ENCODE measurements around the gene EDNRA.
A peak's percentile ranks its signal among the peaks of the same experiment; 100 is the strongest.
"Not testable (repeated sequence)": the region's sequence is repeated elsewhere in the genome, so short reads cannot be mapped to it uniquely, and the experiment has no call there.

Gene EDNRA

DNA sequence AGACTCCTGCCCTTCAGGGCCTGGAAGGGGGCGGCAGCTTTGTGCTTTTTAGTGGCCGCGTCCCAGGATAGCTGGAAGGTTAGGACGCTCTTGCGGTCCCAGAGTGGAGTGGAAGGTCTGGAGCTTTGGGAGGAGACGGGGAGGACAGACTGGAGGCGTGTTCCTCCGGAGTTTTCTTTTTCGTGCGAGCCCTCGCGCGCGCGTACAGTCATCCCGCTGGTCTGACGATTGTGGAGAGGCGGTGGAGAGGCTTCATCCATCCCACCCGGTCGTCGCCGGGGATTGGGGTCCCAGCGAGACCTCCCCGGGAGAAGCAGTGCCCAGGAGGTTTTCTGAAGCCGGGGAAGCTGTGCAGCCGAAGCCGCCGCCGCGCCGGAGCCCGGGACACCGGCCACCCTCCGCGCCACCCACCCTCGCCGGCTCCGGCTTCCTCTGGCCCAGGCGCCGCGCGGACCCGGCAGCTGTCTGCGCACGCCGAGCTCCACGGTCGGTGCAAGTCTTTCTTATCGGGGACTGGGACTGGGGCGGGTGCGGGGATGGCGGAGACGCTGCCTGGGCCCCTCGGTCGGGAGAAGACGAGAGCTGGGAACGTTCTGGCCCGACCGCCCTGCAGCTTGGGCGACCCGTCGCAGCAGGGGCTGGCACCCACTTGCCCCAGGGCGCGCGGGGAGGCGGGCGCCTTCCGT, at the start of gene EDNRA:
Gene EDNRA, plus strand, starts transcription at position 207 of the 686 bp plus-strand sequence. CDS start 4,585 bp downstream, outside the sequence.
- peak; percentile 68 for DNase-seq (ENCODE audit: low spot score)

DNA sequence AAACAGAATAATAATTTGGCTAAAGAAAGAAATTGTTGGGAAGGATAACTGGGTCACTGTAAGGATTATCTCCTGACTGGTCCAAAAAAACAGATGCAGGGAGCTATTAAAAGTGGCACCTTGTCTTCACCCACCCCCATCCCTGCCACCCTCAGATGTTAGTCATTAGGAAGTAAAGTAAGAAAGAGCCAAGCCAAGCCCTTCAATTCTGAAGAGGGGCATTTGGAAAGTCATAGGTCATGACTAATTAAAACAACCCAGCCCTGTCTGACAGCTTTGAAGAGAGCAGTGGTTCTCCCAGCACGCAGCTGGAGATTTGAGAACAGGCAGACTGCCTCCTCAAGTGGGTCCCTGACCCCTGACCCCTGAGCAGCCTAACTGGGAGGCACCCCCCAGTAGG, 46.5 kb upstream of the EDNRA start:
- DNase-seq (ENCODE audit: low spot score): not testable (repeated sequence)

DNA sequence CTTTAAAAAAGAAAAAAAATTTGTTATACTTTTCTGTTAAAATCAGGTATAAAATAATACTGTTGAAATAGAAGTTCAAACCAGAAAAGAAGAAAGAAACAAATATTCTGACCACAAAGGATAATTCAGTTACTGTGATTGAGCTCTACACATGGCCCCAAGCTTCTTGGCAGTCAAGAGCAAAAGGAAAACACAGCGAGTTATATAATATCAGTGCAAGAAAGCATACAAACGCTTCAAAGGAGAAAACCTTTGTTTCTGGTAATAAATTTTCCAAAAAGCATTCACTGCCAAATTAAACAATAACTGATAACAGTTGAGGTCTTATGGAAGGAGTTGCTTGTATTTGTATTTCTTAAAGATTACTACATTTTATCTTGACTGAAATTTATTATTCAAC, 40.5 kb upstream of the EDNRA start:
- no peak for DNase-seq (ENCODE audit: low spot score)

- no peak for DNase-seq (ENCODE audit: low spot score)
These were observed 33.1 kb upstream of the EDNRA start for GRCh38 chr4:147447786-147448185.

DNA sequence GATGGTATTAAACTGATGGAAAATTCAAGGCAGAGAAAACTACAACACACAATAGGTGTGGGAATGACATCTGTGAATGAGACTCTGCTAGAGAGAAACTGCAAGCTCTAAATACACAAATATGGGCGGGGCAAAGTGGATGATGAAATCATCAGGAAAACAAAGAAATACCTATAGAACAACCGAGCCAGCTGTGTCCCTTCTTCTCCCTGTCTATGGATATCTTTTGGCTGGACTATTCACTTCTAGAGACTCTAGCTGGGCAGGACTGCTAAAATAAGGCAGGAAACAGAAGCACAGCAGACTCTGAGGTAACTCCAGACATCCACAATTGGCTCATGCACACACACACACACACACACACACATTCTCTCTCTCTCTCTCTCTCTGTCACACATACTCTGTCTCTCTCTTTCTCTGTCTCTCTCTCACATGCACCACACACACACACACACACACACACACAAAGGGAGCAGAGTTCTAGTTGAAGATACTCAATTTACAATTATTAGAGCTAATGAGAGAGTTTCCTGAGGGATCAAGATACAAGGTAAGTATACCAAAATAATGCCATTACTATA, 27.2 kb upstream of the EDNRA start:
- no peak for DNase-seq (ENCODE audit: low spot score)

DNA sequence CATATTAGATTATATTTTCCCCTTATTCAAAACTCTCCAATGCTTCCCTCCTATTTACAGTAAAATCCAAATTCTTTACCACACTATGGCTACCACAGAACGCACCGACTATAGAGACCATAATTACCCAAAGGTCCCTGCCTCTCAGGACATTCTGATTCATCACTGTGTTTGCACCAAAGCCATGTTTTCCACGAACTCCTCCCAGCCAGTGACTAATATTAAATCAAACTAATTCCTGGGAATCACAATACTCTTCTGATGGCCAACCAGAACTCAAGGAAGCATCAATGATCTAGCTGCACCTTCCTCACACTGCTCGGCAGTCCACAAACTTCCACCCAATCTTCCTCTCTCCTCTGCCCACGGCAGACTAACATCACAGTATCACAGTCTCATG, 24.2 kb upstream of the EDNRA start:
- DNase-seq (ENCODE audit: low spot score): no peak

GRCh38 chr4:147461161-147461560, 19.7 kb upstream of the EDNRA start:
- DNase-seq (ENCODE audit: low spot score): no peak

DNA sequence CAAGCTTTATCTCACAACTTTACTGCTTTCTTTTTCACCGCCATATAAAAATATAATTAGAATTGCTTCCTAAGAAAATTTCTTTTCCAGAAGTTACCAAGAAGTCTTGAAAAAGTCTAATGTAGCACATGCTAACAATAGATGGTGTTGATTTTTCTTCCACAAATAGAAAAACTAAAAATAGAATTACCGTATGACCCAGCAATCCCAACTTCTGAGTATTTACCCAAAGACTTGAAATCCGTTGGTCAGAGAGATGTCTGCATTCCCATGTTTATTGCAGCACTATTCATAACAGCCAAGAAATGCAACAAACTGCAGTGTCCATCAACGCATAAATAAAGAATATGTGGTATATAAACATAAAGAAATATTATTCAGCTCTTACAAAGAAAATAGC, 17.8 kb upstream of the EDNRA start:
- DNase-seq (ENCODE audit: low spot score): no peak

DNA sequence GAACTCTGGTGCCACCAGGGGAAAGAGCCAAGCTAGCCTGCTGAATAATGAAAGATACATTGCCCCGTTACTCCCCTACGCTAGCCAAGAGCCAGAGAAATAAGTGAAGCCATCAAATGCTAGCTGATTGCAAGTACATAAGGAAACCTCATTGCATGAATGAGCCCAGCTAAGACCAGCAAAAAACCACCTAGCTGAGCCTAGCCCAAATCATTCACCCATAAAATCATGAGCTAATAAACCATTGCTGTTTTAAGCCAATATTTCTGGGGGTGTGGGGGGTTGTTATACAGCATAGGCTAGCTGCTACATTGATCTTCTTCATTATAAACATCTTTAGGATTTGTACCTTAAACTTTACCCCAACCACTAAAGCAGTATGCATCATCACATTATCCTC, 15.4 kb upstream of the EDNRA start:
- DNase-seq (ENCODE audit: low spot score): no peak

GRCh38 chr4:147477439-147477838, 3.5 kb upstream of the EDNRA start:
- no peak for DNase-seq (ENCODE audit: low spot score)

GRCh38 chr4:147479376-147479775, 1.5 kb upstream of the EDNRA start:
- no peak for DNase-seq (ENCODE audit: low spot score)

DNA sequence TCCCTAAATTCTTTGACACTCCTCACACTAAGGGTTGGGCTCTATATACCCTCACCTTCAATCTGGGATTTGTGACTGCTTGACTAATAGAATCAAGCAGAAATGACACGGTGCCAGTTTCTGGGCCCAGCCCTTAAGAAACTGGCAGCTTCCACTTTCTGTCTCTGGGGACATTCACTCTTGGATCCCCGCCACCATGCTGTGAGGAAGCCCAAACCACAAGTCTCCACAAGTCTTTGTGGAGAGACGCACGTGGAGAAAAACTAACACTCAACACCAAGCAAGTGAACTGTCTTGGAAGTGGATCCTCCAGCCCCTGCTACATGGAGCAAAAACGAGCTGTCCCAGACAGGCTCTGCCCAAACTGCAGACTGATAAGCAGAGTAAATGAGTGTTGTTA, 1.1 kb upstream of the EDNRA start:
- no peak for DNase-seq (ENCODE audit: low spot score)

GRCh38 chr4:147480502-147480890, 401 bp upstream of the EDNRA start:
- DNase-seq (ENCODE audit: low spot score): no peak

DNA sequence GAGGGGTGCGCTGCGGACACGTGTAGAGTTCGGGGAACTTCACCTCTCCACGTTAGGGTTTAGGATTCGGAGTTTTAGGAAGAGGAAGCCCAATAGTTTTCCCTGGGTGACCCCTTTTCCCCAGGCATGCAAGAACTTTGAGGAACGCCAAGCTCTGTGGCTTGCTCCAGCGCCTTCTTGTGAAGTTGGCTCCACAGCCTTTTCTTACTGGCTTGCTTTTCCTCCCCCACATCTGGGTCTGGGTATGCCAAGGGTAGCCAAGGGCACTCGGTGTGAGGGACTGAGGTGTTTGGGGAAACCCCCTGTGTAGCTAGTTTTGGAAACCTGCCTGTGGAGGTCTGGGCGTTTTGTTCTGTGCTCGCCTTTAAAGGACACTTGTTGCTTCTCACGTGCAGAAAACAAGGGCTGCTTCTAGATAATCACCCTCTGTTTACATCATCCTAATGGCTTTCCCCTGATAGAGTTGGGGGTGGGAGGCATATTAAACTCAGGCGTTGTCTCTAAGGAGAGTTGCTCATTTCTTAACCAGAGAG, 746 bp downstream of the EDNRA start:
- DNase-seq (ENCODE audit: low spot score): peak; percentile 43

DNA sequence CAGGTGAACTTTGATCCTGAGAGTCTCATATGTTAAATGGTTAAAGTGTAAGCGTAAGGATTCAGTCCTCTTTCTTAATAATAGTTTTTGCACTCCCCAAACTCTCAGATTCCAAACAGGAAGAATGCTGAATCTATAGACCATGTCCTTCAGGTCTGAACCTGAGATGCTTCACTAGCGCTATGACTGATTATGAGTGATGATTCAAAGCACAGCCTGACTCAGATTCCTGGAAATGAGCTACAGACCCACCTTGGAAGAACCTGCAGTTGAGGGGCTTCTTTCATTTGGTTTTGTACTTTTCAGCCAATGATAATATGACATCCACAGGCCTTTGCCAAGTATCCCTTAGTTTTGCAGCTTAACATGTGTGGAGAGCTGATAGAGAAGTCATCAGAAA, 1.4 kb downstream of the EDNRA start:
- DNase-seq (ENCODE audit: low spot score): no peak

- no peak for DNase-seq (ENCODE audit: low spot score)
These were observed 4.3 kb downstream of the EDNRA start for GRCh38 chr4:147485167-147485566.

- no peak for DNase-seq (ENCODE audit: low spot score)
These were observed 6.7 kb downstream of the EDNRA start for GRCh38 chr4:147487616-147488015.

GRCh38 chr4:147488556-147488955, 7.7 kb downstream of the EDNRA start:
- DNase-seq (ENCODE audit: low spot score): no peak

DNA sequence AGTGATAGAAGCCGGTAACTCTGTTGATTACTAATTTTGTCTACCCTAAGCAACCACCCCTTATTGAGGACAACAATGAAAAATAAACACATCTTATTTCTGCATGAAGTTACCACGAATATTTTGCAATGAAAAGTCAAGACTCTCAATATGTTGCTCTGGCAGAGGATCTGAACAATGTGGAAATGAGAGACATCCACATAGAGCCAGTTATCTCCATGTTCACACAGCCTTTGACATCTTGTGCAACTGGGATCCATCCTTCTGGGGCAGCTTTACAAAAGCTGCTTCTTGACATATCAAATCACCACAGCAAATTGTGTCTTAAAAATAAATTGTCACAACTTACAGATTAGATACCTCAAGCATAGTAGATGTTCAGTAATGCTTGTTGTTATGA, 10.2 kb downstream of the EDNRA start:
- no peak for DNase-seq (ENCODE audit: low spot score)

GRCh38 chr4:147492306-147492705, 11.4 kb downstream of the EDNRA start:
- no peak for DNase-seq (ENCODE audit: low spot score)

DNA sequence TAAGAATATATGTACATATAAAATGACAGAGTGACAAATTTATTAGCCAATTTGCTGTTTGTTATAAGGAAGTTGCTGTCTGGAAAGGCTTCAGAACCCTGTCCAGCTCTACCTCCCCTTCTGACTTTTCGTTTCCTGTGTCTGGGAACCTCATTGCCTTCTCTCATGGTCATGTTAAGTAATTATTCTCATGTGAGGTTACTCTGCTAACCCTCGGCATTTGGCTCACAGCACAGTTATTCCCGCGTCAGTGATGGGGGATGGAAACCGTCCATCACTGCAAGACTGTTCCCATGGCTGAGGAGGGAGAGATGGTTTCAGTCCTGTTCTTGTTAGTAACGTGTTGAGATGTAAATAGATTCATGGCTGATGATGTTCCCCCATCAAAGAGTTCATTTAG, 11.9 kb downstream of the EDNRA start:
- no peak for DNase-seq (ENCODE audit: low spot score)

GRCh38 chr4:147493307-147493706, 12.4 kb downstream of the EDNRA start:
- no peak for DNase-seq (ENCODE audit: low spot score)

GRCh38 chr4:147494301-147494700, 13.4 kb downstream of the EDNRA start:
- no peak for DNase-seq (ENCODE audit: low spot score)

GRCh38 chr4:147496500-147496899, 15.6 kb downstream of the EDNRA start:
- DNase-seq (ENCODE audit: low spot score): no peak

Data from iPS-NIHi11 (cell line).